ENCODE measurements around the gene TADA3. TPM values are rescaled to one million over a fixed set of nuclear protein-coding genes. Genes with fewer than 3 reads are reported as not detected.

The TADA3 gene
- total RNA-seq, 2 donors from 2014 or later = 32.2 to 35.2 TPM

DNA sequence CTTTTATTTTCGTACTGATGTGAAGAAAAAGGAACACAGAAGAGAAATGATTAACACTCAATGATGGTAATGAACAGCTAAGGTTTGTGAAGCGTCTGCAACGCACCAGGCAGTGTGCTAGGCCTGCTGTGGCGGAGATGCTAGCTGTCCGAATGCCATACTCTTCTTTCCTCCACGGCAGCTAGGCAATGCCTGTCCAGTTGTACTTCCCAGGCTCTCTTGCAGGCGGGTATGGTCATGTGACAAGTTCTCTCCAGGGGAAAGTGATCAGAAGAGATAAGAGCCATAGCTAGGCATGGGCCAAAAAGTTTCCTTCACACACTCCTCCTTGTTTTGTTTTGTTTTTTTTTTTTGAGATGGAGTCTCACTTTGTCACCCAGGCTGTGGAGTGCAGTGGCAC is 6.7 kb downstream of the TADA3 start:
- peaks cover 19% of the 10 kb centered on the region for H3K36me3 Mint-ChIP-seq (ENCODE audit: low read depth)
- peak overlapping the region; percentile 53 for H3K27ac Mint-ChIP-seq

DNA sequence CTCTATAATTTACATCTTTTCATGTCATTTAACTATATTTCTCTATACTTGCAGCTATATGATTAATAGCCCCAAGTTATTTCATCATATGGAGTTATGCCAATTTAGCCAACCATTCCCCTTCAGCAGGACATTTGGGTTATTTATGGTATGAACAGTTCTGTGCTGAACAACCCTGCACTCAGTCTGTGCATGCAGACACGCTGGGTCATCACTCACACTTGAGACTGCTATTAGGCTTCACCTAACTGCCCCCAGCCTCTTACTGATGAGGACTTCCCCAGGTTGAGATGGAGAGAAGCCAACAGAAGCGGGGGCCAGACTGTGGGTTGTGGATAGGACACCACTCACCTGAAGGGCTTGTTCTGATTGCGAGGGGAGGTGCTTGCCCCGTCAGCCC is 7.3 kb downstream of the TADA3 start:
- Mint-ChIP-seq H3K4me3 (no peak overlapping the region), H3K27ac (peak overlapping the region; percentile 53), H3K27me3 (no peaks in the 10 kb centered on the region), H3K4me1 (peaks cover 24% of the 10 kb centered on the region), H3K36me3 (ENCODE audit: low read depth) (peaks cover 15% of the 10 kb centered on the region)
- no peaks in the 10 kb centered on the region for H3K9me3 ChIP-seq (ENCODE audit: control insufficient read depth, low read length, poor library complexity, severe bottlenecking)
- ATAC-seq = no peak
- no peak for DNase-seq

More for the DNA sequence above, 6.7 kb downstream of the TADA3 start:
- no peak for DNase-seq
- H3K9me3 ChIP-seq (ENCODE audit: control insufficient read depth, low read length, poor library complexity, severe bottlenecking) = no peaks in the 10 kb centered on the region
- Mint-ChIP-seq H3K4me1 (peaks cover 24% of the 10 kb centered on the region), H3K4me3 (no peak overlapping the region), H3K27me3 (no peaks in the 10 kb centered on the region)
- no peak for ATAC-seq

DNA sequence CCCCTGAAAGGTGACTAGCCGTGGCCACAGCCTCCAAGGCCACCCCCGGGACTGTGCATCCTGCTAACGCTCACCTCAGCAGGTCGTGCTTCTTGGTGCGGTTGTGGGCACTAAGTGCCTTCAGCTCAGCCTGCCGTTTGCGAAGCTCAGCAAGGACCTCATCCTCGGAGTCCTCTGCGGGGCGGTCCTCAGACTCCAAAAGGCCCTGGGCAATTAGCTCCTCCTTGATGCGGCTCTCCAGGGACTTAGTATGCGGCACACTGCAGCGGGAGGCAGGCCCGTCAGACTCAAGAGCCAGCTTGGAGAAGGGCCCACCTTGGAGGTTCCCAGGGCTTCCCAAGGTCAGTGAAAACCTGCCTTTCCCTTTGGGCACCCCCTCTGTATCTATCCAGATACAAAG is 8.3 kb downstream of the TADA3 start:
- Mint-ChIP-seq H3K27me3 (no peaks in the 10 kb centered on the region), H3K4me1 (peaks cover 32% of the 10 kb centered on the region), H3K36me3 (ENCODE audit: low read depth) (peaks cover 11% of the 10 kb centered on the region), H3K4me3 (no peak overlapping the region), H3K27ac (no peak overlapping the region)
- H3K9me3 ChIP-seq (ENCODE audit: control insufficient read depth, low read length, poor library complexity, severe bottlenecking) = no peaks in the 10 kb centered on the region
- DNase-seq (no peak), ATAC-seq (no peak)

DNA sequence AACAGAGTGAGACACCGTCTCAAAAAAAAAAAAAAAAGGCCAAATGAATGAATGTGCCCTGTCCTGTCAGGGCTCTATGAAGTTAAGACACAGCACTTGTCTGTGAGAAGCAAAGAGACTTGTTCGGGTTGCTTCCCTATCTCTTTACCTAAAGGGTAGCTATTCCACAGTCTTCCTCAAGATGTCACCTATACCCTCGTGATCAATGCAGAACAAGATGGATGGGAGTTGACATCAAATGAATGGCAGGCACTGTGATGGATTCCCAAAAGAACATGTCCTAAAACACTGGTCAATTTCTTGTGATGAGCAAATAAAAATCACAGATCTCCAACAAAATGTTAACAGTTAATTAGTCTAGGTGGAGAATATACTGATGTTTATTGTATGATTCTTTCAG is 9.5 kb downstream of the TADA3 start:
- no peak for DNase-seq
- peak; percentile 47 for ATAC-seq
- H3K36me3 Mint-ChIP-seq (ENCODE audit: low read depth) = peaks cover 10% of the 10 kb centered on the region
- peaks cover 35% of the 10 kb centered on the region for H3K4me1 Mint-ChIP-seq
- no peaks in the 10 kb centered on the region for H3K9me3 ChIP-seq (ENCODE audit: control insufficient read depth, low read length, poor library complexity, severe bottlenecking)
- peak overlapping the region; percentile 88 for H3K27ac Mint-ChIP-seq
- no peaks in the 10 kb centered on the region for H3K27me3 Mint-ChIP-seq
- no peak overlapping the region for H3K4me3 Mint-ChIP-seq

DNA sequence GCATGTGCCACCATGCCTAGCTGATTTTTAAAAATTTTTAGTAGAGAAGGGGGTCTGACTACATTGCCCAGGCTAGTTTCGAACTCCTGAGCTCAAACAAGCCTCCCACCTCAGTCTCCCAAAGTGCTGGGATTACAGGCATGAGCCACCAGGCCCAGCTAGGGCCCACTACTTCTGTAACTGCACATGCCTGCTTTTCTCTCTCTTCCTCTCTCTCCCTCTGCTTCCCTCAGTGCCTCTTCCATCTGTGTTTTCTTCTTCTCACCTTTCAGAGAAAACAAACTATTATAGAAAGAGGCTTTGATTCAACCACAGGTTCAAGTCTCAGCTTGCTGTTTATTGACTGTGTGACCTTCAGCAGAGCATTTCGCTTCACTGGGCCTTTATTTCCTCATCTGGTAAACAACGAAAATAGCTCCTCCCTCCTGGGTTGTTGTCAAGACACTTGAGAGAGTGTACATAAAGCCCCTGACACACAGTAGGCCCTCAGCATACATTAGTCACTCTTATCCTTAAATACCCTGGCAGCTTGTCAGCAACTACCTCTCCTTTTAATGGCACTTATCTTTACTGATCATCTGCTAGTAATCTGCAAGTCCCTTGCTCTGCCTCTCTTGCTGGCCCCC is 10.2 kb downstream of the TADA3 start:
- Mint-ChIP-seq H3K4me3 (no peak overlapping the region), H3K27me3 (no peaks in the 10 kb centered on the region), H3K27ac (peak overlapping the region; percentile 88), H3K4me1 (peaks cover 32% of the 10 kb centered on the region), H3K36me3 (ENCODE audit: low read depth) (peaks cover 7% of the 10 kb centered on the region)
- H3K9me3 ChIP-seq (ENCODE audit: control insufficient read depth, low read length, poor library complexity, severe bottlenecking) = no peaks in the 10 kb centered on the region
- DNase-seq = no peak
- no peak for ATAC-seq

DNA sequence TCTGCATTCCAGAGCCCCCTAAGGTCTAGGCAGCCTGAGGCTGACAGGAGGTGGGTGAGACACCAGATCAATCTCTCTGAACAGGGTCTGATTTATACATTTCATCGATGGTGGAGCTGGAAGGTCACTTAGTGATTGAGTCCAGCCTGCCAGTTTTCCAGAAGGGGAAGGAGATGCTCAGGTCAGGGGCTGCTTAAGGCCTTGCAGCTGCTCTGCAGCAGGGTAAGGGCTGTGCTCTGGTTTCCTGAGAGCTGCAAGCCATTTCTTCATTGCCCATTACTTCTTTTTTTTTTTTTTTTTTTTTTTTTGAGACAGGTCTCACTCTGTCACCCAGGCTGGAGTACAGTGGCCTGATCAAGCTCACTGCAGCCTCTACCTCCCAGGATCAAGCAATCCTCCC is 10.7 kb downstream of the TADA3 start:
- peaks cover 33% of the 10 kb centered on the region for H3K4me1 Mint-ChIP-seq
- H3K36me3 Mint-ChIP-seq (ENCODE audit: low read depth) = peaks cover 7% of the 10 kb centered on the region
- H3K4me3 Mint-ChIP-seq = no peak overlapping the region
- H3K27me3 Mint-ChIP-seq = no peaks in the 10 kb centered on the region
- no peak for DNase-seq
- H3K27ac Mint-ChIP-seq = peak overlapping the region; percentile 88
- no peak for ATAC-seq
- H3K9me3 ChIP-seq (ENCODE audit: control insufficient read depth, low read length, poor library complexity, severe bottlenecking) = no peaks in the 10 kb centered on the region

DNA sequence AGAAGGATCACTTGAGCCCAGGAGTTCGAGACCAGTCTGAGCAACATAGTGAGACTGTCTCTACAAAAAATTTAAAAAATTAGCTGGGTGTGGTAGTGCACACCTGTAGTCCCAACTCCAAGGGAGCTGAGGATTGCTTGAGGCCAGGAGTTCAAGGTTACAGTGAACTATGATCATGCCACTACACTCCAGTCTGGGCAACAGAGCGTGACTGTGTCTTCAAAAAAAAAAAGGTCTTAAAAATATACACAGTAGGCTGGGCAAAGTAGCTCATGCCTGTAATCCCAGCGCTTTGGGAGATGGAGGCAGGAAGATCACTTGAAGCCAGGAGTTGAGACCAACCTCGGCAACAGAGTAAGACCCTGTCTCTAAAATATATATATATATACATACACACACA is 11.4 kb downstream of the TADA3 start:
- no peak for DNase-seq
- ATAC-seq = no peak
- H3K4me1 Mint-ChIP-seq = peaks cover 36% of the 10 kb centered on the region
- H3K4me3 Mint-ChIP-seq = peak overlapping the region; percentile 77
- H3K9me3 ChIP-seq (ENCODE audit: control insufficient read depth, low read length, poor library complexity, severe bottlenecking) = no peaks in the 10 kb centered on the region
- H3K27ac Mint-ChIP-seq = peak overlapping the region; percentile 88
- H3K27me3 Mint-ChIP-seq = no peaks in the 10 kb centered on the region
- peaks cover 7% of the 10 kb centered on the region for H3K36me3 Mint-ChIP-seq (ENCODE audit: low read depth)

DNA sequence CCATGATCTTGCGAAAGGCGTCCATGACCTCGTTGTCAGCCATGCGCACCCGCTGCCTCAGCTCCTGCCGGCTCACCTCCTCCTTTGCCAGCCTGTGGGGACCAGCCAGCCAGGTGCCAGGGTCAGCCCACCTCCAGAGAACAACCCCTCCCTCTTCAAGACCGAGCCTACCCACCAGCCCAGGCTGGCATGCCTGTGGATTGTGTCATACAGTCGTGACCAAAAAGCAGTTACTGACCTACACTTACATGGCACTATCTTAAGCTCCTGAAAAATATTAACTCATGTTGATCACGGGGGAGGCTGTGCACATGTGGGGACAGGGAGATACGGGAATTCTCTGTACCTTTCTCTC is 11.8 kb downstream of the TADA3 start:
- peak overlapping the region; percentile 77 for H3K4me3 Mint-ChIP-seq
- no peak for ATAC-seq

DNA sequence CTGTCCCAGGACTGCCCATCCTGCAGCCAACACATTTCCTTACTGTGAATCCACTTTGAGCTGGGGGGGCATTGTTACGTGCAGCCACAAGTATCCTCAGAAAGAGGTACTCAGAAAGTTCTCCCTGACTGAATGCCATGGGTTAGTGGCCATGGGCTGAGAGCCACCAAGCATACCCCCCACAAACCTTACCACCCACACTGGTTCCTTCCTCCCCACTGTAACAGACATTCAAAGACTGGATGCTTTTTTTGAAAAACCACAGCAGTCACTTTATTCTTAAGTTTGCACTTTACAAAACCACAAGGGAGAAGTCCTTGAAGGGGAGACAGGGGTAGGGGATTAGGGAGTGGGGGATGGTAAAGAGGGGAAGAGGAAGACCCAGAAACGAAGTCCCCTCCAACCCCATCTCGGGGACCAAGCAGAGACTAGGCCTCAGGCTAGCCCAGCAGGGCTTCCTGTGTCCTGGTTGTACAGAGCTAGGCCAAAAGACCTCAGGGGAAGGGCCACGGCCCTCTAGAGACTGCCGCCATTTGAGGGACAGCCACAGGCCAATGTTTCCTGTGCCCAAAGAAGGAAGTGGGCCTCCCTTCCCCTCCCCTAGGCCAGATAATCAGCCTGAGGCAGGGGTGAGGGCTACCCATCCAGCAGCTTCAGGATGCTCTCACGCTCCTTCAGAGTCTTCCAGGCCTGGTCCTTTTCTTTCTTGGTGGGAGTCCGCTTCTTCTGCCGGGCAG is 12.4 kb downstream of the TADA3 start:
- peak overlapping the region; percentile 88 for H3K27ac Mint-ChIP-seq
- peak overlapping the region; percentile 77 for H3K4me3 Mint-ChIP-seq
- DNase-seq (no peak), ATAC-seq (peak; percentile 80)
- H3K27me3 Mint-ChIP-seq = no peaks in the 10 kb centered on the region
- H3K36me3 Mint-ChIP-seq (ENCODE audit: low read depth) = peaks cover 3% of the 10 kb centered on the region
- H3K4me1 Mint-ChIP-seq = peaks cover 37% of the 10 kb centered on the region
- H3K9me3 ChIP-seq (ENCODE audit: control insufficient read depth, low read length, poor library complexity, severe bottlenecking) = no peaks in the 10 kb centered on the region

More for the DNA sequence above, 11.8 kb downstream of the TADA3 start:
- DNase-seq = no peak
- H3K9me3 ChIP-seq (ENCODE audit: control insufficient read depth, low read length, poor library complexity, severe bottlenecking) = no peaks in the 10 kb centered on the region
- H3K27ac Mint-ChIP-seq = peak overlapping the region; percentile 88
- H3K4me1 Mint-ChIP-seq = peaks cover 36% of the 10 kb centered on the region
- H3K36me3 Mint-ChIP-seq (ENCODE audit: low read depth) = peaks cover 5% of the 10 kb centered on the region
- H3K27me3 Mint-ChIP-seq = no peaks in the 10 kb centered on the region

DNA sequence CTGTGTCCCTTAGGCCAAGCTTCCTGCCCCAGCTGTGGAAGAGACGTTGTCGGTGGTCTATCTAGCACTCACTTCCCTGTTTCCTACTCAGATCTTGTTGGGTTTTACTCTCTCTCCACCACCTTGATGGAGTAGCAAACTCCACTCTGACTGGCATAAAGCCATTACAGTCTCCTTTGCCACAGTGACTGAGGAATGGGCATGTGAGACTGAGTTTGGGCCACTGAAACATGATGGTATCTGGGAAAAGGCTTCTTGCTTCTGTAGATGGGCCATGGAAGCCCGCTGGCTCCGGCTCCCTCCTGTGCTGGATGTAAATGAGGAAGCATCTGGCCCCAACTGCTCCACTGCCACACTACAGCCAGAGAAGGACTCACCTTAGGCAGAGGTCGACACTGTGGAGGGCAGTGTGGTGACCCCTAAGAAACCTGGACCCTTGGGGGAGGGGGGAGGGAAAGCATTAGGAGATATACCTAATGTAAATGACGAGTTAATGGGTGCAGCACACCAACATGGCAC is 13.1 kb downstream of the TADA3 start:
- peaks cover 37% of the 10 kb centered on the region for H3K4me1 Mint-ChIP-seq
- no peak for ATAC-seq
- no peak for DNase-seq
- H3K27me3 Mint-ChIP-seq = no peaks in the 10 kb centered on the region
- H3K27ac Mint-ChIP-seq = peak overlapping the region; percentile 88
- H3K4me3 Mint-ChIP-seq = peak overlapping the region; percentile 15
- H3K9me3 ChIP-seq (ENCODE audit: control insufficient read depth, low read length, poor library complexity, severe bottlenecking) = no peaks in the 10 kb centered on the region
- peaks cover 3% of the 10 kb centered on the region for H3K36me3 Mint-ChIP-seq (ENCODE audit: low read depth)

DNA sequence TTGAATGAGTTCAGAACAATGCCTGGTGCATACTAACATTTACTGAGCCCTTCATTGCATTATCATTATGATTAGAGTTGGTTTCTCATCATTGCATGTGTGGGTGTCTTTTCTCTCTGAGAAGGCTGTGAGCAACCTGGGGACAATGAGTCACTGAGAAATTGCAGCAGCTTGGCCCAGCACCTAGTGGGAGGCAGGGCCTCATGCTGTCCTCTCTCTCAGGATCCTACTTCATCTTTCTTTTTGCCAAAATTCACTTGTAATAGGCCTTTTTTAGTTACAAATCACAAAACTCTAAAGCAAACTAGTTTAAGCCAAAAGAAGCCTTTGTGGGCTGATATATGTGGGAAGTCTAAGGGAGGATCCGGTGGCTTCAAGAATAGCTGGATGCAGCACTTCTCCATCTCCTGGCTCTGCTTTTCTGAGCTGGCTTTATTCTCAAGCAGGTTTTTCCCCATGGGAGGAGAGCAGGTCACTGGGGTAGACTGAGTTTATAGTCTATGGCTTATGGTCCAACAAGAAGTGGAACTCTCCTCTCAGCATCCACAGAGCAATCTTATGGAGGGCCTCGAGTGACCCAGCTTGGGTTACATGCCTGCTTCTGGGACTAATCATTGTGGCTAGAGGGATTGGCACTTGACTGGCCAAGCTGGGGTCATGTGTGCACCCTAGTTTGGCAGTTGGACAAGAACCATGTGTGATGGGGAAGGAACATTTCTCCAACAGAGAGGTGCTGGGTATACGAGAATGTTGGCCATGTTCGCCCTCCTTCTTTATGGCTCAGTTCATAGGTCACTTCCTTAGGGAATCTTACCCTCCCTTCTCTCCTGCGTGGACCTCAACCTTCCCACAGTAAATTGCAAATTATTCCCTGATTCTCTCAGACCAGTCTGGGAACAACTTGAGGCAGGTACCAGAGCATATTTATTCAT is 13.9 kb downstream of the TADA3 start:
- ATAC-seq (no peak), DNase-seq (no peak)
- Mint-ChIP-seq H3K4me3 (no peak overlapping the region), H3K4me1 (peaks cover 37% of the 10 kb centered on the region), H3K27ac (no peak overlapping the region), H3K27me3 (no peaks in the 10 kb centered on the region), H3K36me3 (ENCODE audit: low read depth) (peaks cover 3% of the 10 kb centered on the region)
- no peaks in the 10 kb centered on the region for H3K9me3 ChIP-seq (ENCODE audit: control insufficient read depth, low read length, poor library complexity, severe bottlenecking)

DNA sequence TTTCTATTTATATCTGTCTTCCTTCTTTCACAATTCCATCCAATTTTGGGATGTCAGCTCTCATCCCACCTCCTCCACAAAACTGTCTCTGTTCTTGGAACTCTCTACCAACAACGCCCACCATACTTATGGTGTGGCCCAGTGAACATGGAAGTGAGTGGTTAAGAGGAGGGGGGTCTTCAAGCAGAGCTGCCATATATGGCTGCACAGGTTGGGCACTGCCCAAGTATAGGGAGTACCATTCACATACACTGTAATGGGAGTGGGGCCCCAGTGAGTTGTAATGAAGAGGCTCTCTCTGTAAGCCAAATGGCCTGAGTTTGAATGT is 14.6 kb downstream of the TADA3 start:
- ATAC-seq (no peak), DNase-seq (no peak)
- H3K36me3 Mint-ChIP-seq (ENCODE audit: low read depth) = no peaks in the 10 kb centered on the region
- peaks cover 37% of the 10 kb centered on the region for H3K4me1 Mint-ChIP-seq
- H3K27ac Mint-ChIP-seq = no peak overlapping the region
- no peaks in the 10 kb centered on the region for H3K9me3 ChIP-seq (ENCODE audit: control insufficient read depth, low read length, poor library complexity, severe bottlenecking)
- no peaks in the 10 kb centered on the region for H3K27me3 Mint-ChIP-seq
- no peak overlapping the region for H3K4me3 Mint-ChIP-seq

Measured in T-helper 17 cell (primary cell).